Fibroblast of the aortic adventitia (primary cell): ENCODE results near the gene TMPRSS13. TPM values are rescaled to one million over a fixed set of nuclear protein-coding genes. Genes with fewer than 3 reads are reported as not detected.

Experiments used
- DNase-seq: peaks from one replicate; pipeline ENCODE4 v3.0.0-alpha.2; 2010; ENCODE audit warnings: low read depth
- H3K4me3 ChIP-seq: 2 replicates; pipeline ENCODE4 v1.5.1; 2011; ENCODE audit warnings: low read depth, mild to moderate bottlenecking, control low read depth, low read length, moderate library complexity
- CTCF ChIP-seq: IDR thresholded peaks from 2 replicates; pipeline ENCODE4 v1.5.1; 2011; ENCODE audit warnings: mild to moderate bottlenecking, low read length, control low read depth, inconsistent platforms; ENCODE audit not compliant: insufficient read depth
- total RNA-seq: library from RNA; depleted of rRNA; stranded (reverse); fragments of >200 nt; gene quantifications from 2 replicates; pipeline ENCODE4 v1.2.3, GENCODE V29; 2012; ENCODE audit warnings: low replicate concordance

Gene TMPRSS13
- total RNA-seq, 1 donor, result not detected

GRCh38 chr11:117876341-117877119 lies 52.7 kb downstream of the TMPRSS13 start, which contains the start of gene FXYD6:
Gene FXYD6 (minus strand): TSS chr11:117876658. CDS start chr11:117842776, 33,882 bp downstream.
- H3K4me3 ChIP-seq, result no peak within 1 kb of the TSS
- no peak for DNase-seq
- no peak for TF ChIP-seq CTCF

GRCh38 chr11:117876059-117876340 lies 53.2 kb downstream of the TMPRSS13 start:
- no peak overlapping the region for H3K4me3 ChIP-seq
- TF ChIP-seq CTCF, result no peak
- DNase-seq, result no peak

GRCh38 chr11:117875382-117876058 lies 53.7 kb downstream of the TMPRSS13 start:
- no peak overlapping the region for H3K4me3 ChIP-seq
- no peak for TF ChIP-seq CTCF
- no peak for DNase-seq

GRCh38 chr11:117874910-117875381 lies 54.3 kb downstream of the TMPRSS13 start:
- no peak for DNase-seq
- no peak for TF ChIP-seq CTCF
- no peak overlapping the region for H3K4me3 ChIP-seq

GRCh38 chr11:117874253-117874909 lies 54.8 kb downstream of the TMPRSS13 start:
- TF ChIP-seq CTCF, result no peak
- no peak overlapping the region for H3K4me3 ChIP-seq
- DNase-seq, result no peak

GRCh38 chr11:117873828-117874125 lies 55.4 kb downstream of the TMPRSS13 start:
- no peak overlapping the region for H3K4me3 ChIP-seq
- no peak for DNase-seq
- no peak for TF ChIP-seq CTCF
